HepG2 (cell line): ENCODE data around the gene PLEKHH3. TPM values are rescaled to one million over a fixed set of nuclear protein-coding genes. Genes with fewer than 3 reads are reported as not detected.

Experiments used
- ARHGAP35 ChIP-seq: sonication (generic); formaldehyde crosslinking; IDR thresholded peaks from 2 replicates; pipeline ENCODE4 v1.9.0; 2022; ENCODE audit warnings: mild to moderate bottlenecking, inconsistent platforms, moderate library complexity, missing genetic modification reagents, borderline replicate concordance
- IRF2 ChIP-seq: IDR thresholded peaks from 2 replicates; pipeline ENCODE4 v1.6.1; 2018; ENCODE audit warnings: missing genetic modification reagents, missing compliant biosample characterization
- KAT8 ChIP-seq: IDR thresholded peaks from 2 replicates; pipeline ENCODE4 v1.6.1; 2016; ENCODE audit warnings: missing genetic modification reagents, missing compliant biosample characterization
- KLF9 ChIP-seq: IDR thresholded peaks from 2 replicates; pipeline ENCODE4 v1.6.1; 2016; ENCODE audit warnings: low read depth
- MEIS1 ChIP-seq: sonication (generic); formaldehyde crosslinking; IDR thresholded peaks from 2 replicates; pipeline ENCODE4 v1.9.0; 2021; ENCODE audit warnings: mild to moderate bottlenecking, missing genetic modification reagents, moderate library complexity, borderline replicate concordance
- NCOR1 ChIP-seq: fragments of 200-600 bp; sonication (generic); IDR thresholded peaks from 2 replicates; pipeline ENCODE4 v1.7.0; 2017; ENCODE audit warnings: antibody characterized with exemption, low read length, borderline replicate concordance
- NR1H2 ChIP-seq: sonication (generic); formaldehyde crosslinking; IDR thresholded peaks from 2 replicates; pipeline ENCODE4 v1.8.1; 2022; ENCODE audit warnings: low read depth, missing genetic modification reagents, borderline replicate concordance
- PAF1 ChIP-seq: IDR thresholded peaks from 2 replicates; pipeline ENCODE4 v1.6.1; 2016; ENCODE audit warnings: missing genetic modification reagents, missing compliant biosample characterization
- PHF20 ChIP-seq: sonication (generic); formaldehyde crosslinking; IDR thresholded peaks from 2 replicates; pipeline ENCODE4 v1.5.0; 2020; ENCODE audit warnings: mild to moderate bottlenecking, missing genetic modification reagents
- YEATS2 ChIP-seq: sonication (generic); formaldehyde crosslinking; IDR thresholded peaks from 2 replicates; pipeline ENCODE4 v1.4.0; 2020; ENCODE audit warnings: missing genetic modification reagents, borderline replicate concordance
- ZBTB8A ChIP-seq: sonication (generic); formaldehyde crosslinking; IDR thresholded peaks from 2 replicates; pipeline ENCODE4 v1.4.0; 2020; ENCODE audit warnings: mild to moderate bottlenecking, low read depth, missing genetic modification reagents, borderline replicate concordance
- ZFP1 ChIP-seq: IDR thresholded peaks from 2 replicates; pipeline ENCODE4 v1.6.1; 2016
- ZNF138 ChIP-seq: sonication (generic); formaldehyde crosslinking; IDR thresholded peaks from 2 replicates; pipeline ENCODE4 v1.5.0; 2020; ENCODE audit warnings: mild to moderate bottlenecking, low read depth, missing genetic modification reagents
- ZNF274 ChIP-seq: sonication (generic); formaldehyde crosslinking; IDR thresholded peaks from 2 replicates; pipeline ENCODE4 v1.5.1; 2020; ENCODE audit warnings: mild to moderate bottlenecking, missing genetic modification reagents
- ZNF672 ChIP-seq: sonication (generic); formaldehyde crosslinking; IDR thresholded peaks from 2 replicates; pipeline ENCODE4 v1.8.1; 2022; ENCODE audit warnings: missing genetic modification reagents
- polyA plus RNA-seq, 8 experiments: library from polyadenylated mRNA; depleted of rRNA in 3 of 8; stranded (reverse) in 7 of 8; unstranded in 1 of 8; fragments of >200 nt; fragmentation: Illumina TruSeq in 4 of 8; extraction: Trizol in 4 of 8; gene quantifications; 2 replicates each; pipeline versions ENCODE4 v1.2.1 to v1.2.3, GENCODE V29; 2011 to 2016; ENCODE audit warnings: low read depth in 4 of 8, missing spikeins in 1 of 8, mixed read lengths in 1 of 8; ENCODE audit not compliant: insufficient read depth in 1 of 8
- total RNA-seq, 5 experiments: library from RNA; depleted of rRNA; stranded (reverse); fragments of >200 nt; fragmentation: Illumina TruSeq; extraction: Trizol; gene quantifications; 2 replicates each; pipeline ENCODE4 v1.2.3, GENCODE V29; 2016; ENCODE audit warnings: low read depth in 1 of 5
- TF ChIP-seq, protein P1 (sequence below): sonication (generic); formaldehyde crosslinking; IDR thresholded peaks from 2 replicates; pipeline ENCODE4 v1.9.0; 2021; ENCODE audit warnings: missing genetic modification reagents, borderline replicate concordance
- TF ChIP-seq, protein P2 (sequence below): sonication (generic); formaldehyde crosslinking; IDR thresholded peaks from 2 replicates; pipeline ENCODE4 v1.5.1; 2020; ENCODE audit warnings: mild to moderate bottlenecking, missing genetic modification reagents, borderline replicate concordance
- TF ChIP-seq, protein P3 (sequence below): sonication (generic); formaldehyde crosslinking; IDR thresholded peaks from 2 replicates; pipeline ENCODE4 v1.4.0; 2020; ENCODE audit warnings: missing genetic modification reagents
- TF ChIP-seq, protein P4 (sequence below): sonication (generic); formaldehyde crosslinking; conservative IDR thresholded peaks from 2 replicates; pipeline ENCODE4 v1.4.0; 2020; ENCODE audit warnings: missing genetic modification reagents

PLEKHH3 gene
- total and polyA plus RNA-seq, 2 of the 13 experiments (the other 11 are each of a cell fraction or from before 2014, with no cell fraction given) = 6.0 to 19.9 TPM

DNA sequence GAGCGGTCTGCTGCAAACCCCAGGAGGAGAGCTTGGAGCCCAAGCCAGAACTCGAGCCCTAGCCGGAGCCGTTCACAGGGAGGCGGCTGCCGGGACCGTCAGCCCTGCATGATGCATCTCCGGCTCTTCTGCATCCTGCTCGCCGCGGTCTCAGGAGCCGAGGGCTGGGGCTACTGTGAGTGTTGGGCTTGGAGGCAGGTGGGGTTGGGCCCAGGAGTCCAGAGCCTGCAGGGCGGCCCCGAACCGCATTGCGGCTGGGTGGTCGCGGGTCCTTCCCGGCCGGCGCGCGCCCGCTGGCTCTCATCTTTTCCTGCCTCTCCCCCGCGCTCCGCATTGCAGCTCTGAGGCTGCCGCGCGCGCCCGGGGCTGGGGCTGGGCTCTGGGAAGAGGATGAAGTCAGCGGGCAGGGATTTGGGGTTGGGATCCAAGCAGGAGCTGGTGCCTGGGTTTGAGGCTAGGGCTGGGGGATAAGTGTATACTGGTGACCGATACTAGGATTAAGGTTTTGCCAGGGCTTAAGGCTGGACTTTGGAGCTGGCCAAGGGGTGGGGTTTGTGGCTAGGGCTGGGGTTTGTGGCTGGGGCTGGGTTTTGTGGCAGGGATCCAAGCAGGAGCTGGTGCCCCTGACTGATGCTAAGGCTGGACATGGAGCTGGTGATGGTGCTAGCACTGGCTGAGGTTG is 6.1 kb upstream of the PLEKHH3 start (continued):
- TF ChIP-seq, protein P1, sequence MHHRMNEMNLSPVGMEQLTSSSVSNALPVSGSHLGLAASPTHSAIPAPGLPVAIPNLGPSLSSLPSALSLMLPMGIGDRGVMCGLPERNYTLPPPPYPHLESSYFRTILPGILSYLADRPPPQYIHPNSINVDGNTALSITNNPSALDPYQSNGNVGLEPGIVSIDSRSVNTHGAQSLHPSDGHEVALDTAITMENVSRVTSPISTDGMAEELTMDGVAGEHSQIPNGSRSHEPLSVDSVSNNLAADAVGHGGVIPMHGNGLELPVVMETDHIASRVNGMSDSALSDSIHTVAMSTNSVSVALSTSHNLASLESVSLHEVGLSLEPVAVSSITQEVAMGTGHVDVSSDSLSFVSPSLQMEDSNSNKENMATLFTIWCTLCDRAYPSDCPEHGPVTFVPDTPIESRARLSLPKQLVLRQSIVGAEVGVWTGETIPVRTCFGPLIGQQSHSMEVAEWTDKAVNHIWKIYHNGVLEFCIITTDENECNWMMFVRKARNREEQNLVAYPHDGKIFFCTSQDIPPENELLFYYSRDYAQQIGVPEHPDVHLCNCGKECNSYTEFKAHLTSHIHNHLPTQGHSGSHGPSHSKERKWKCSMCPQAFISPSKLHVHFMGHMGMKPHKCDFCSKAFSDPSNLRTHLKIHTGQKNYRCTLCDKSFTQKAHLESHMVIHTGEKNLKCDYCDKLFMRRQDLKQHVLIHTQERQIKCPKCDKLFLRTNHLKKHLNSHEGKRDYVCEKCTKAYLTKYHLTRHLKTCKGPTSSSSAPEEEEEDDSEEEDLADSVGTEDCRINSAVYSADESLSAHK (CRISPR knock-in tag) = 0 out of 2 replicates have a peak, but pooled peaks have one; percentile 28
- no peak for TF ChIP-seq ZFP1 (CRISPR knock-in tag)
- no peak; the same call in 1 of the 2 replicates for TF ChIP-seq YEATS2
- TF ChIP-seq IRF2 (CRISPR knock-in tag) = no peak; the same call in 1 of the 2 replicates
- TF ChIP-seq ZNF672 (CRISPR knock-in tag) = no peak
- no peak for TF ChIP-seq PAF1 (CRISPR knock-in tag)
- TF ChIP-seq ZBTB8A (CRISPR knock-in tag) = no peak
- TF ChIP-seq, protein P2, sequence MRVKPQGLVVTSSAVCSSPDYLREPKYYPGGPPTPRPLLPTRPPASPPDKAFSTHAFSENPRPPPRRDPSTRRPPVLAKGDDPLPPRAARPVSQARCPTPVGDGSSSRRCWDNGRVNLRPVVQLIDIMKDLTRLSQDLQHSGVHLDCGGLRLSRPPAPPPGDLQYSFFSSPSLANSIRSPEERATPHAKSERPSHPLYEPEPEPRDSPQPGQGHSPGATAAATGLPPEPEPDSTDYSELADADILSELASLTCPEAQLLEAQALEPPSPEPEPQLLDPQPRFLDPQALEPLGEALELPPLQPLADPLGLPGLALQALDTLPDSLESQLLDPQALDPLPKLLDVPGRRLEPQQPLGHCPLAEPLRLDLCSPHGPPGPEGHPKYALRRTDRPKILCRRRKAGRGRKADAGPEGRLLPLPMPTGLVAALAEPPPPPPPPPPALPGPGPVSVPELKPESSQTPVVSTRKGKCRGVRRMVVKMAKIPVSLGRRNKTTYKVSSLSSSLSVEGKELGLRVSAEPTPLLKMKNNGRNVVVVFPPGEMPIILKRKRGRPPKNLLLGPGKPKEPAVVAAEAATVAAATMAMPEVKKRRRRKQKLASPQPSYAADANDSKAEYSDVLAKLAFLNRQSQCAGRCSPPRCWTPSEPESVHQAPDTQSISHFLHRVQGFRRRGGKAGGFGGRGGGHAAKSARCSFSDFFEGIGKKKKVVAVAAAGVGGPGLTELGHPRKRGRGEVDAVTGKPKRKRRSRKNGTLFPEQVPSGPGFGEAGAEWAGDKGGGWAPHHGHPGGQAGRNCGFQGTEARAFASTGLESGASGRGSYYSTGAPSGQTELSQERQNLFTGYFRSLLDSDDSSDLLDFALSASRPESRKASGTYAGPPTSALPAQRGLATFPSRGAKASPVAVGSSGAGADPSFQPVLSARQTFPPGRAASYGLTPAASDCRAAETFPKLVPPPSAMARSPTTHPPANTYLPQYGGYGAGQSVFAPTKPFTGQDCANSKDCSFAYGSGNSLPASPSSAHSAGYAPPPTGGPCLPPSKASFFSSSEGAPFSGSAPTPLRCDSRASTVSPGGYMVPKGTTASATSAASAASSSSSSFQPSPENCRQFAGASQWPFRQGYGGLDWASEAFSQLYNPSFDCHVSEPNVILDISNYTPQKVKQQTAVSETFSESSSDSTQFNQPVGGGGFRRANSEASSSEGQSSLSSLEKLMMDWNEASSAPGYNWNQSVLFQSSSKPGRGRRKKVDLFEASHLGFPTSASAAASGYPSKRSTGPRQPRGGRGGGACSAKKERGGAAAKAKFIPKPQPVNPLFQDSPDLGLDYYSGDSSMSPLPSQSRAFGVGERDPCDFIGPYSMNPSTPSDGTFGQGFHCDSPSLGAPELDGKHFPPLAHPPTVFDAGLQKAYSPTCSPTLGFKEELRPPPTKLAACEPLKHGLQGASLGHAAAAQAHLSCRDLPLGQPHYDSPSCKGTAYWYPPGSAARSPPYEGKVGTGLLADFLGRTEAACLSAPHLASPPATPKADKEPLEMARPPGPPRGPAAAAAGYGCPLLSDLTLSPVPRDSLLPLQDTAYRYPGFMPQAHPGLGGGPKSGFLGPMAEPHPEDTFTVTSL (CRISPR knock-in tag) = no peak
- no peak; the same call in 1 of the 2 replicates for TF ChIP-seq PHF20 (CRISPR knock-in tag)
- TF ChIP-seq ARHGAP35 = peak; percentile 82; the same call in 1 of the 2 replicates
- TF ChIP-seq KAT8 (CRISPR knock-in tag) = no peak
- TF ChIP-seq MEIS1 (CRISPR knock-in tag) = no peak
- no peak for TF ChIP-seq KLF9
- peak; percentile 89 for TF ChIP-seq ZNF274
- TF ChIP-seq NR1H2 (CRISPR knock-in tag) = no peak
- TF ChIP-seq ZNF138 (CRISPR knock-in tag) = no peak
- 0 out of 2 replicates have a peak, but pooled peaks have one; percentile 23 for TF ChIP-seq NCOR1
- TF ChIP-seq, protein P3, sequence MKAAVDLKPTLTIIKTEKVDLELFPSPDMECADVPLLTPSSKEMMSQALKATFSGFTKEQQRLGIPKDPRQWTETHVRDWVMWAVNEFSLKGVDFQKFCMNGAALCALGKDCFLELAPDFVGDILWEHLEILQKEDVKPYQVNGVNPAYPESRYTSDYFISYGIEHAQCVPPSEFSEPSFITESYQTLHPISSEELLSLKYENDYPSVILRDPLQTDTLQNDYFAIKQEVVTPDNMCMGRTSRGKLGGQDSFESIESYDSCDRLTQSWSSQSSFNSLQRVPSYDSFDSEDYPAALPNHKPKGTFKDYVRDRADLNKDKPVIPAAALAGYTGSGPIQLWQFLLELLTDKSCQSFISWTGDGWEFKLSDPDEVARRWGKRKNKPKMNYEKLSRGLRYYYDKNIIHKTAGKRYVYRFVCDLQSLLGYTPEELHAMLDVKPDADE = no peak
- TF ChIP-seq, protein P4, sequence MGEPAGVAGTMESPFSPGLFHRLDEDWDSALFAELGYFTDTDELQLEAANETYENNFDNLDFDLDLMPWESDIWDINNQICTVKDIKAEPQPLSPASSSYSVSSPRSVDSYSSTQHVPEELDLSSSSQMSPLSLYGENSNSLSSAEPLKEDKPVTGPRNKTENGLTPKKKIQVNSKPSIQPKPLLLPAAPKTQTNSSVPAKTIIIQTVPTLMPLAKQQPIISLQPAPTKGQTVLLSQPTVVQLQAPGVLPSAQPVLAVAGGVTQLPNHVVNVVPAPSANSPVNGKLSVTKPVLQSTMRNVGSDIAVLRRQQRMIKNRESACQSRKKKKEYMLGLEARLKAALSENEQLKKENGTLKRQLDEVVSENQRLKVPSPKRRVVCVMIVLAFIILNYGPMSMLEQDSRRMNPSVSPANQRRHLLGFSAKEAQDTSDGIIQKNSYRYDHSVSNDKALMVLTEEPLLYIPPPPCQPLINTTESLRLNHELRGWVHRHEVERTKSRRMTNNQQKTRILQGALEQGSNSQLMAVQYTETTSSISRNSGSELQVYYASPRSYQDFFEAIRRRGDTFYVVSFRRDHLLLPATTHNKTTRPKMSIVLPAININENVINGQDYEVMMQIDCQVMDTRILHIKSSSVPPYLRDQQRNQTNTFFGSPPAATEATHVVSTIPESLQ (CRISPR knock-in tag) = no peak
